AG09309 (cell line): ENCODE measurements around the gene VSIR.

Experiments used
- DNase-seq: peaks from one replicate; pipeline ENCODE4 v3.0.0-alpha.2; 2010; ENCODE audit warnings: low read depth
- H3K4me3 ChIP-seq: 2 replicates; pipeline ENCODE4 v1.5.1; 2011; ENCODE audit warnings: mild to moderate bottlenecking, low read depth, low read length, moderate library complexity; ENCODE audit not compliant: control insufficient read depth
- CTCF ChIP-seq: IDR thresholded peaks from 2 replicates; pipeline ENCODE4 v1.5.1; 2011; ENCODE audit warnings: mild to moderate bottlenecking, low read depth, low read length, inconsistent platforms; ENCODE audit not compliant: insufficient read depth, control insufficient read depth; ENCODE audit errors: missing control alignments

Gene VSIR

GRCh38 chr10:71750986-71751385, 22.3 kb downstream of the VSIR start:
- H3K4me3 ChIP-seq: no peak overlapping the region
- DNase-seq: no peak
- no peak for TF ChIP-seq CTCF

- no peak for DNase-seq
- no peak overlapping the region for H3K4me3 ChIP-seq
- TF ChIP-seq CTCF: no peak
Observed at GRCh38 chr10:71750124-71750841, 23.0 kb downstream of the VSIR start.

- DNase-seq: no peak
- no peak for TF ChIP-seq CTCF
- no peak overlapping the region for H3K4me3 ChIP-seq
Observed at GRCh38 chr10:71749396-71749795, 23.9 kb downstream of the VSIR start.

- H3K4me3 ChIP-seq: no peak overlapping the region
- TF ChIP-seq CTCF: no peak
- DNase-seq: no peak
Observed at GRCh38 chr10:71748671-71749191, 24.6 kb downstream of the VSIR start.

GRCh38 chr10:71747551-71748523, 25.5 kb downstream of the VSIR start:
- H3K4me3 ChIP-seq: no peak overlapping the region
- no peak for DNase-seq
- no peak for TF ChIP-seq CTCF

GRCh38 chr10:71747039-71747531, 26.2 kb downstream of the VSIR start:
- H3K4me3 ChIP-seq: no peak overlapping the region
- TF ChIP-seq CTCF: no peak
- DNase-seq: no peak
